ENCODE data around the gene CYSTM1.

CYSTM1 gene

DNA sequence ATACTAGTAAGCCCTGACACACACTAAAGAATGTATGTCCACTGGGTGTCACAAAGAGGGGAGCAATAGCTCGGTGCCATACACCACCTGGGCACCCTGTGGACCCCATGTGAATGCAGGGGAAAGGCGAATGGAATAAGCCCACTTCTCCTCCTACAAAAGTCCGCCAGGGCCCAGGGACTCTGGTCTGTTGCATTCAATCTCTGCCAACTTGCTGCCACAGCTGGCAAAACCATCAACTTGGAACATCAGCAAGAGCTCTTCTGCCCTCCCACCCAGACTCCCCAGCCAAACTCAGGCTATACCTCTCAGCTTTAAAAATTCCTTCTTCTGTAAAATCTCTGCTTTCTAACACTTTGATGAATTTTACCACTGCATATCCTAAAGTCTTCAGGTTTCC lies 73.4 kb downstream of the CYSTM1 start:
- in situ Hi-C loops (cut with MboI; ENCODE audit: low sequenced_read_pairs): loop anchor here (25.0 kb wide), 1 partner anchor 464 kb away; the partner anchor contains the start of gene ZMAT2

GRCh38 chr5:140249536-140249935 lies 74.5 kb downstream of the CYSTM1 start:
- in situ Hi-C loops (cut with MboI; ENCODE audit: low sequenced_read_pairs): loop anchor here (25.0 kb wide), 1 partner anchor 463 kb away; the partner anchor contains the start of gene ZMAT2

GRCh38 chr5:140250386-140250785 lies 75.4 kb downstream of the CYSTM1 start:
- in situ Hi-C loops (cut with MboI; ENCODE audit: low sequenced_read_pairs): no loop called here

DNA sequence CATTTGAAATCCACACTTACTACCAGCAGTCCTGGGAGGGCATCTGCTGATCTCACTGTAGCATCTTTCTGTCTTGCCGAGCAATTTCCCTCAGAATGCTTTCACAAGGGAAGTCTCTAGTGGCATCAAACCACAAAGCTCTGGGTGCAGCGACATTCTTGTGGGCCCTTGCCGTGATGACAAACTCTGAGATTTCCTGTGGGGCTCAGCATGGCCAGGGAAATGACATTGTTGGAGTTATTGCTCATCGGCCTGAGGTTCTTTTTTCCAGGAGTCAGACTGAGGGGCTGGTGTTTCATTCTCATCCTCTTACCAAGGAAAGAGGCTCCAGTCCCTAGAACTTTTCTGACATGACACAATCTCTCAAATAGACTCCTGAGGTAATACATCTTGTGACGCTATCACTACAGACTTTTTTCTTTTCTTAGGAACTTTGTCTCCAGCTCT lies 76.6 kb downstream of the CYSTM1 start:
- in situ Hi-C loops (cut with MboI; ENCODE audit: low sequenced_read_pairs): no loop called here

- in situ Hi-C loops (cut with MboI; ENCODE audit: low sequenced_read_pairs): no loop called here
Measured at GRCh38 chr5:140252470-140253126, 77.6 kb downstream of the CYSTM1 start.

GRCh38 chr5:140253985-140254384 lies 79.0 kb downstream of the CYSTM1 start:
- in situ Hi-C loops (cut with MboI; ENCODE audit: low sequenced_read_pairs): no loop called here

GRCh38 chr5:140255460-140256157 lies 80.6 kb downstream of the CYSTM1 start:
- in situ Hi-C loops (cut with MboI; ENCODE audit: low sequenced_read_pairs): no loop called here

DNA sequence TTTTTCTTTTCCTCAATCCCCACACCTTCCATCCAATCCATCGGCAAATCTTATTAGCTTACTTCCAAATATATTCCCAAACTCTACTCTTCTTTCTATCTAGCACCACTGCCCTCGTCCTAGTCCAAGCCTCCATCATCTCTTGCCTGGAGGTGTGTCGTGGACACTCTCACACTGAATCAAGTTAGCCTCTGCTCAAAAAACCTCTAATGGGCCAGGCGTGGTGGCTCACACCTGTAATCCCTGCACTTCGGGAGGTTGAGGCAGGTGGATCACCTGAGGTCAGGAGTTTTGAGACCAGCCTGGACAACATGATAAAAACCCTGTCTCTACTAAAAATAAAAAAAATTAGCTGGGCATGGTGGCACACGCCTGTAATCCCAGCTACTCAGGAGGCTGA lies 81.7 kb downstream of the CYSTM1 start:
- in situ Hi-C loops (cut with MboI; ENCODE audit: low sequenced_read_pairs): no loop called here

- in situ Hi-C loops (cut with MboI; ENCODE audit: low sequenced_read_pairs): no loop called here
Measured at GRCh38 chr5:140258016-140258415, 83.0 kb downstream of the CYSTM1 start.

- in situ Hi-C loops (cut with MboI; ENCODE audit: low sequenced_read_pairs): no loop called here
Measured at GRCh38 chr5:140258873-140259272, 83.9 kb downstream of the CYSTM1 start.

DNA sequence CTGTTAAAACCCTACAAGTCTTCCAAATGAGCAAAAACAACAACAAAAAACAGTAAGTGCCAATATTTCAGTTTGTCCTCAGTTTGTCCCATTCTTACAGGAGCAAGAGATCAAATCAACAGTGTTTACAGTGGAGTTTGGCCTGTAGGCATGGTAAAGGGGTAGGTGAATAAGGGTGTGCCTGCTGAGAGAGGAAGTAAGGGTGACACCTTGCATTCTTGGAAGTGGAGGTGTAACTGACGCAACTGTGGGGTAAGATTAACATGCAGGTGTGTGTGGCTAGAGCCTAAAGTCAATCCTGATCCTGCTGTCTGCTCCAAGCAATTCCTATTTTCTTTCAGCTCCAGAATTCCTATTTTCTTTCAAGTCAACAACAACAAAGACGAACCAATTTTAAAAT lies 84.5 kb downstream of the CYSTM1 start:
- in situ Hi-C loops (cut with MboI; ENCODE audit: low sequenced_read_pairs): no loop called here

- in situ Hi-C loops (cut with MboI; ENCODE audit: low sequenced_read_pairs): no loop called here
Measured at GRCh38 chr5:140260089-140260656, 85.2 kb downstream of the CYSTM1 start.

GRCh38 chr5:140261403-140262171 lies 86.6 kb downstream of the CYSTM1 start:
- in situ Hi-C loops (cut with MboI; ENCODE audit: low sequenced_read_pairs): no loop called here

DNA sequence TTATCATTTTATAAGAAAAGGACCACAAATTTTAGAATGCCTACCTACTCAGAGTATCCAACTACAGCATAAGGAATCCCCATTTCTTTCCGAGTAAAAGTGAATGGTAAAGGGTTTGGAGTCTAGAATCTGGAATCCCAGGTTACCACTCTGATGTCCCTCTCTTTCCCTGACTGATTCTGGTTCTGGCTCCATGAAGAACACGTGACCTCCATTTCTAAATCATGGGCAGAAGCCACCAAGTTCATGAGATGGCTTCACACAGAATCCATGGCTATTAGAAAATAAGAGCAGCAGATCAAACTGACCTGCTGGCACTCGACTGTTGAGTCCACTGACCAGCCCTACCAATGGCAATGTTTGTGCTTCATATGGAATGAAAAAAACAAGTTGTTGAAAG lies 87.2 kb downstream of the CYSTM1 start:
- in situ Hi-C loops (cut with MboI; ENCODE audit: low sequenced_read_pairs): no loop called here

DNA sequence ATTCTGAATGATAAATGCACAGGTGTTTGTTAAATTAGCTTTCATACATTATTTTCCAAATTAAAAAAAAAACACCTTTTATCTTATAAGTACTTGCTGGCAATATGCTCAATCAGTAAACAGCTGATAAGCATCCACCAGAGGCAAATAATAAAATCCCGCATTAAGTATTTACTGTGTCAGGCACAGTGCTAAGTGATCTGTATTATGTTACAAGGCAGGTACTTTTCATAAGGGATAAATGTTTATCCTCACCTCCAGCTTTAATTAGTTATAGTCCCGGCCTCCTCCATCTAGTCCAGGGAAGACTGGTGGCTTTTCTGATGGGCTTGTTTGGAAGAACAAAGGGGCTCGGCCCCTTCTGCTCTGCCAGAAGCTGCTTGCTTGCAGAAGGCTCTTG lies 87.9 kb downstream of the CYSTM1 start:
- in situ Hi-C loops (cut with MboI; ENCODE audit: low sequenced_read_pairs): no loop called here

DNA sequence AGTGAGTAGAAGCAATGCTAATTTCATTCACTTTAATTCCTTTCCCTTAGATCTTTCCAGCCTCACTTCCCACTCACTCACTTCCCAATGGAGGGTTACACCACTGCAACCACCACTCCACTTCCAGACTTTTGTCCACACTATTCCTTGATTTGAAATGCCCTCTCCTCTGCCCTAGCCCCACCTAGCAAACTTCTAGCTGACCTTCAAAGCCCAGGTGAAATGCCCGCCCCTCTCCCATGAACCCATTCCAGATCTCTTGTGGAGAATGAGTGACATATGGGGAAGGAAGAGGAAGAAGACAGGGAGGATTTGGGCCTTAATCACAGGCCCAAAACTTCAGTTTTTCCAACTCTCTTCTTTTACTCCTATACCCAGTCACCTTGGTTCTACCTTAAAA lies 90.9 kb downstream of the CYSTM1 start:
- in situ Hi-C loops (cut with MboI; ENCODE audit: low sequenced_read_pairs): no loop called here

- in situ Hi-C loops (cut with MboI; ENCODE audit: low sequenced_read_pairs): no loop called here
Measured at GRCh38 chr5:140266471-140267200, 91.6 kb downstream of the CYSTM1 start.

- in situ Hi-C loops (cut with MboI; ENCODE audit: low sequenced_read_pairs): no loop called here
Measured at GRCh38 chr5:140267201-140267540, 92.2 kb downstream of the CYSTM1 start.

GRCh38 chr5:140267559-140268018 lies 92.6 kb downstream of the CYSTM1 start:
- in situ Hi-C loops (cut with MboI; ENCODE audit: low sequenced_read_pairs): no loop called here

DNA sequence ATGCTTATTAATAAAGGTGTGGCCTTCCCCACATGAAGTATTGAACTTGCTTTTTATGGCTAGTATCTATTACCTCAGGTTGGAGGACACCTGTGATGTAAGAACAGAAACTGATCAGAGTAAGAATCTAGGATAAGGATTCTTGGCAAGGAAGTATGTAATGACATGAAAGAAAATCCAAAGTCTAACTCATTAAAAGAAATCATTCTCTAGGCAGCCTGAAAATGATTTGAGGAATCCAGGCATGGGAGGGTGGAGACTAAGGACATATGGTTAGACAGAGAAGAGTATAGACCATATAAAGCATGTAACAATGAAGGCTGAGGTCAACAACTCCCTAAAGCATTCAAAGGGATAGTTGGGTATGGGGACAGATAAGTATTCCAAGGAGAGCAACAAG lies 95.0 kb downstream of the CYSTM1 start:
- in situ Hi-C loops (cut with MboI; ENCODE audit: low sequenced_read_pairs): no loop called here

- in situ Hi-C loops (cut with MboI; ENCODE audit: low sequenced_read_pairs): no loop called here
Measured at GRCh38 chr5:140273401-140273877, 98.5 kb downstream of the CYSTM1 start.
